Measurements from ENCODE around the gene NUDT16L1. TPM values are rescaled to one million over a fixed set of nuclear protein-coding genes. Genes with fewer than 3 reads are reported as not detected.

Gene NUDT16L1
- total RNA-seq, 1 experiment from 2014 or later, result 61.9 TPM

- DNase-seq, result no peak
- Histone ChIP-seq H3K36me3 (peaks cover 56% of the 10 kb centered on the region), H3K9me3 (no peaks in the 10 kb centered on the region), H3K27me3 (no peaks in the 10 kb centered on the region), H3K4me3 (no peak overlapping the region)
Observed at GRCh38 chr16:4659363-4660353, 33.7 kb upstream of the NUDT16L1 start.

- Histone ChIP-seq H3K9me3 (no peaks in the 10 kb centered on the region), H3K27me3 (no peaks in the 10 kb centered on the region), H3K36me3 (peaks cover 59% of the 10 kb centered on the region), H3K4me3 (no peak overlapping the region)
- no peak for DNase-seq
Observed at GRCh38 chr16:4660454-4661007, 32.8 kb upstream of the NUDT16L1 start.

- no peaks in the 10 kb centered on the region for H3K27me3 ChIP-seq
- H3K36me3 ChIP-seq, result peaks cover 56% of the 10 kb centered on the region
- DNase-seq, result no peak
- no peaks in the 10 kb centered on the region for H3K9me3 ChIP-seq
- H3K4me3 ChIP-seq, result no peak overlapping the region
Observed at GRCh38 chr16:4661661-4662060, 31.7 kb upstream of the NUDT16L1 start.

- Histone ChIP-seq H3K9me3 (no peaks in the 10 kb centered on the region), H3K4me3 (no peak overlapping the region), H3K36me3 (peaks cover 57% of the 10 kb centered on the region), H3K27me3 (no peaks in the 10 kb centered on the region)
- DNase-seq, result no peak
Observed at GRCh38 chr16:4663465-4663776, 29.9 kb upstream of the NUDT16L1 start.

- H3K36me3 ChIP-seq, result peaks cover 57% of the 10 kb centered on the region
- H3K9me3 ChIP-seq, result no peaks in the 10 kb centered on the region
Observed at GRCh38 chr16:4663777-4664465, 29.4 kb upstream of the NUDT16L1 start.

GRCh38 chr16:4664538-4665418 is 28.6 kb upstream of the NUDT16L1 start:
- no peak overlapping the region for H3K4me3 ChIP-seq
- H3K36me3 ChIP-seq, result peaks cover 59% of the 10 kb centered on the region
- no peaks in the 10 kb centered on the region for H3K9me3 ChIP-seq
- H3K27me3 ChIP-seq, result no peaks in the 10 kb centered on the region
- DNase-seq, result no peak

More at GRCh38 chr16:4663777-4664465, 29.4 kb upstream of the NUDT16L1 start:
- no peaks in the 10 kb centered on the region for H3K27me3 ChIP-seq
- H3K4me3 ChIP-seq, result no peak overlapping the region
- DNase-seq, result no peak

- no peaks in the 10 kb centered on the region for H3K9me3 ChIP-seq
- no peak overlapping the region for H3K4me3 ChIP-seq
- peaks cover 64% of the 10 kb centered on the region for H3K36me3 ChIP-seq
- DNase-seq, result no peak
- H3K27me3 ChIP-seq, result no peaks in the 10 kb centered on the region
Observed at GRCh38 chr16:4666537-4667202, 26.7 kb upstream of the NUDT16L1 start.

GRCh38 chr16:4667203-4667963 is 26.0 kb upstream of the NUDT16L1 start:
- Histone ChIP-seq H3K36me3 (peaks cover 65% of the 10 kb centered on the region), H3K9me3 (no peaks in the 10 kb centered on the region), H3K4me3 (no peak overlapping the region), H3K27me3 (no peaks in the 10 kb centered on the region)
- no peak for DNase-seq

- no peak overlapping the region for H3K4me3 ChIP-seq
- peaks cover 75% of the 10 kb centered on the region for H3K36me3 ChIP-seq
- H3K27me3 ChIP-seq, result no peaks in the 10 kb centered on the region
- no peak for DNase-seq
- no peaks in the 10 kb centered on the region for H3K9me3 ChIP-seq
Observed at GRCh38 chr16:4668313-4668960, 24.9 kb upstream of the NUDT16L1 start.

- peaks cover 52% of the 10 kb centered on the region for H3K36me3 ChIP-seq
- no peaks in the 10 kb centered on the region for H3K9me3 ChIP-seq
- H3K4me3 ChIP-seq, result no peak overlapping the region
- DNase-seq, result no peak
- no peaks in the 10 kb centered on the region for H3K27me3 ChIP-seq
Observed at GRCh38 chr16:4673387-4674046, 19.8 kb upstream of the NUDT16L1 start.

- Histone ChIP-seq H3K4me3 (no peak overlapping the region), H3K9me3 (no peaks in the 10 kb centered on the region), H3K36me3 (peaks cover 50% of the 10 kb centered on the region), H3K27me3 (no peaks in the 10 kb centered on the region)
- DNase-seq, result no peak
Observed at GRCh38 chr16:4674926-4675530, 18.3 kb upstream of the NUDT16L1 start.

GRCh38 chr16:4675864-4676786 is 17.2 kb upstream of the NUDT16L1 start:
- no peaks in the 10 kb centered on the region for H3K9me3 ChIP-seq
- no peaks in the 10 kb centered on the region for H3K27me3 ChIP-seq
- H3K4me3 ChIP-seq, result no peak overlapping the region
- no peak for DNase-seq
- peaks cover 47% of the 10 kb centered on the region for H3K36me3 ChIP-seq

GRCh38 chr16:4676831-4677230 is 16.5 kb upstream of the NUDT16L1 start:
- Histone ChIP-seq H3K36me3 (peaks cover 51% of the 10 kb centered on the region), H3K4me3 (no peak overlapping the region)

More at GRCh38 chr16:4676831-4677230, 16.5 kb upstream of the NUDT16L1 start:
- no peak for DNase-seq
- Histone ChIP-seq H3K9me3 (no peaks in the 10 kb centered on the region), H3K27me3 (no peaks in the 10 kb centered on the region)

All from MG63 (cell line).